Neuronal stem cell (in vitro differentiated cells): Measurements from ENCODE around the gene TCFL5.

Experiments
- DNase-seq: peaks from one replicate; pipeline ENCODE4 v3.0.0-alpha.2; 2013; ENCODE audit warnings: low spot score
- H2AFZ ChIP-seq: one replicate; pipeline ENCODE4 v1.6.1; 2013; ENCODE audit warnings: mild to moderate bottlenecking, low read length, inconsistent platforms
- H2AK5ac ChIP-seq: 2 replicates; pipeline ENCODE4 v1.6.1; 2013; ENCODE audit warnings: low read depth, mild to moderate bottlenecking, inconsistent platforms, low read length, moderate library complexity, mixed read lengths
- H2BK120ac ChIP-seq: 2 replicates; pipeline ENCODE4 v1.6.1; 2013; ENCODE audit warnings: low read depth, mild to moderate bottlenecking, inconsistent platforms, low read length, moderate library complexity, mixed read lengths
- H2BK12ac ChIP-seq: one replicate; pipeline ENCODE4 v1.6.1; 2013; ENCODE audit warnings: low read length, inconsistent platforms
- H2BK15ac ChIP-seq: 2 replicates; pipeline ENCODE4 v1.6.1; 2013; ENCODE audit warnings: mild to moderate bottlenecking, low read length, inconsistent platforms, mixed read lengths
- H2BK5ac ChIP-seq: one replicate; pipeline ENCODE4 v1.6.1; 2013; ENCODE audit warnings: inconsistent platforms, mild to moderate bottlenecking, low read length, moderate library complexity
- H3K14ac ChIP-seq: one replicate; pipeline ENCODE4 v1.6.1; 2013; ENCODE audit warnings: low read length, inconsistent platforms
- H3K18ac ChIP-seq: 2 replicates; pipeline ENCODE4 v1.6.1; 2013; ENCODE audit warnings: low read length, inconsistent platforms
- H3K23ac ChIP-seq: 2 replicates; pipeline ENCODE4 v1.6.1; 2013; ENCODE audit warnings: low read depth, mild to moderate bottlenecking, mixed read lengths, low read length, inconsistent platforms; ENCODE audit not compliant: poor library complexity
- H3K27ac ChIP-seq: replicated peaks from 3 replicates; pipeline ENCODE4 v1.5.1; 2013; ENCODE audit warnings: low read length, inconsistent platforms
- H3K27me3 ChIP-seq, 3 experiments: 2 replicates each; pipeline ENCODE4 v1.6.1; 2013; ENCODE audit warnings: low read length in 3 of 3, mild to moderate bottlenecking in 2 of 3, inconsistent platforms in 1 of 3, low read depth in 1 of 3, mixed read lengths in 1 of 3, moderate library complexity in 1 of 3; ENCODE audit not compliant: control insufficient read depth in 3 of 3, insufficient read depth in 3 of 3
- H3K36me3 ChIP-seq, 2 donors: replicated peaks in 1 of 2; 2 replicates each; pipeline ENCODE4 v1.6.1; 2013; ENCODE audit warnings: low read length in 2 of 2; ENCODE audit not compliant: control insufficient read depth in 2 of 2, insufficient read depth in 2 of 2
- H3K4ac ChIP-seq: 2 replicates; pipeline ENCODE4 v1.6.1; 2013; ENCODE audit warnings: inconsistent platforms, mild to moderate bottlenecking, low read length, moderate library complexity
- H3K4me1 ChIP-seq, 2 donors: 1 replicate in 1 of 2; 2 replicates in 1 of 2; pipeline ENCODE4 v1.6.1; 2013; ENCODE audit warnings: low read length in 2 of 2, low read depth in 1 of 2; ENCODE audit not compliant: control insufficient read depth in 2 of 2, insufficient read depth in 1 of 2
- H3K4me2 ChIP-seq: one replicate; pipeline ENCODE4 v1.6.1; 2013; ENCODE audit warnings: mild to moderate bottlenecking, low read length, inconsistent platforms; ENCODE audit not compliant: insufficient read depth, poor library complexity, severe bottlenecking
- H3K4me3 ChIP-seq, 2 donors: 2 replicates each; pipeline ENCODE4 v1.5.1; 2013; ENCODE audit warnings: low read length in 2 of 2, mild to moderate bottlenecking in 2 of 2, inconsistent platforms in 1 of 2, moderate library complexity in 1 of 2
- H3K79me1 ChIP-seq: one replicate; pipeline ENCODE4 v1.6.1; 2013; ENCODE audit warnings: low read depth, mild to moderate bottlenecking, inconsistent platforms, low read length, moderate library complexity
- H3K9ac ChIP-seq: one replicate; pipeline ENCODE4 v1.6.1; 2013; ENCODE audit warnings: mild to moderate bottlenecking, low read depth, low read length, inconsistent platforms; ENCODE audit not compliant: poor library complexity
- H3K9me3 ChIP-seq, 2 donors: replicated peaks in 1 of 2; 2 replicates each; pipeline versions ENCODE3 to v1.6.1; 2013; ENCODE audit warnings: low read length in 2 of 2, mild to moderate bottlenecking in 2 of 2, inconsistent platforms in 1 of 2, low read depth in 1 of 2, mixed read lengths in 1 of 2, moderate library complexity in 1 of 2; ENCODE audit not compliant: control insufficient read depth in 2 of 2, insufficient read depth in 1 of 2
- H4K8ac ChIP-seq: one replicate; pipeline ENCODE4 v1.6.1; 2013; ENCODE audit warnings: low read depth, mild to moderate bottlenecking, inconsistent platforms, low read length, moderate library complexity
- H4K91ac ChIP-seq: one replicate; pipeline ENCODE4 v1.6.1; 2013; ENCODE audit warnings: low read length, low read depth, mild to moderate bottlenecking, inconsistent platforms; ENCODE audit not compliant: poor library complexity
- WGBS, 2 donors: extraction: QIAGEN DNeasy Blood & Tissue Kit; methylation state at CpG; one replicate each; pipeline ENCODE4 v1.1.7; 2013; ENCODE audit warnings: missing lambda C conversion rate in 2 of 2, mixed read lengths in 1 of 2; ENCODE audit not compliant: insufficient read length in 2 of 2, insufficient replicate concordance in 1 of 2; ENCODE audit errors: extremely low coverage in 2 of 2; 5-methylcytosine and 5-hydroxymethylcytosine counted together

Gene TCFL5

GRCh38 chr20:62799873-62800272 lies 61.7 kb downstream of the TCFL5 start:
- no peak overlapping the region for H4K8ac ChIP-seq
- H3K36me3 ChIP-seq = peaks cover 23 to 45% of the 10 kb centered on the region in 2 donors
- no peak overlapping the region for H3K14ac ChIP-seq
- peak overlapping the region; percentile 12 for H3K9ac ChIP-seq
- no peak overlapping the region for H3K4ac ChIP-seq
- H3K79me1 ChIP-seq = peaks cover 4% of the 10 kb centered on the region
- no peak overlapping the region for H3K23ac ChIP-seq
- H2BK15ac ChIP-seq = no peak overlapping the region
- no peak overlapping the region for H2BK5ac ChIP-seq
- no peak overlapping the region for H2AK5ac ChIP-seq
- no peak overlapping the region for H3K27ac ChIP-seq
- H2BK12ac ChIP-seq = no peak overlapping the region
- WGBS, 2 donors = no CpG with 5 or more reads among the region's 10 CpGs
- H3K18ac ChIP-seq = no peak overlapping the region
- H3K4me1 ChIP-seq = peaks cover 6 to 9% of the 10 kb centered on the region in 2 donors
- no peak overlapping the region for H2AFZ ChIP-seq
- no peak overlapping the region for H3K4me2 ChIP-seq
- H3K9me3 ChIP-seq = no peaks in the 10 kb centered on the region
- H4K91ac ChIP-seq = no peak overlapping the region
- no peak for DNase-seq
- H3K27me3 ChIP-seq = peaks cover 0 to 10% (median 4%) of the 10 kb centered on the region in 3 experiments
- H2BK120ac ChIP-seq = no peak overlapping the region
- no peak overlapping the region for H3K4me3 ChIP-seq

- H3K9me3 ChIP-seq = no peaks in the 10 kb centered on the region
- H3K4me3 ChIP-seq = no peak overlapping the region
- no peak overlapping the region for H2BK15ac ChIP-seq
- H3K14ac ChIP-seq = no peak overlapping the region
- H2BK120ac ChIP-seq = no peak overlapping the region
- H3K4me1 ChIP-seq = peaks cover 6 to 9% of the 10 kb centered on the region in 2 donors
- H2AFZ ChIP-seq = no peak overlapping the region
- DNase-seq = no peak
- no peak overlapping the region for H4K8ac ChIP-seq
- H3K27me3 ChIP-seq = peaks cover 0 to 14% (median 4%) of the 10 kb centered on the region in 3 experiments
- peaks cover 4% of the 10 kb centered on the region for H3K79me1 ChIP-seq
- no peak overlapping the region for H2AK5ac ChIP-seq
- H3K23ac ChIP-seq = no peak overlapping the region
- no CpG with 5 or more reads among the region's 19 CpGs for WGBS, 2 donors
- H3K9ac ChIP-seq = peak overlapping the region; percentile 12
- no peak overlapping the region for H3K18ac ChIP-seq
- no peak overlapping the region for H2BK5ac ChIP-seq
- H3K4me2 ChIP-seq = no peak overlapping the region
- no peak overlapping the region for H2BK12ac ChIP-seq
- H4K91ac ChIP-seq = no peak overlapping the region
- H3K27ac ChIP-seq = no peak overlapping the region
- H3K4ac ChIP-seq = no peak overlapping the region
- H3K36me3 ChIP-seq = peaks cover 23 to 45% of the 10 kb centered on the region in 2 donors
These were observed 62.2 kb downstream of the TCFL5 start for GRCh38 chr20:62799459-62799858.

DNA sequence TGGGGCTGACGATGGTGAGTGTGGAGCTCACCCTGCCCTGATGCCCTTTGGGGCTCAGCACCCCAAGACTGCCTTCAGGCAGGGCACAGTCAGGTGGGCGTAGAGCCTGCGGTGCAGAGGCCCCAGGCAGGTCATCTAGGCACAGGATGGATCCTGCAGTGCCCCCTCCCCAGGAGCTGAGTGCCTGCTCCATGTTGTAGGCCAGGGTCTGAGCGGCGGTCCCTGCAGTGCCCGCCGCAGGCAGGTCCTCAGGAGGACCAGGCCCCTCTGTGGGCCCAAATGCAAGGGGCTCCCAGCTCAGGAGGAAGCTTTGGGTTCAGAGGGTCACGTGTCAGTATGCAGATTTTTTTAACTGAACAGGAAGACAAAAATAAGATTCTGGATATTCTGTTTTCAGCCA lies 62.6 kb downstream of the TCFL5 start:
- Histone ChIP-seq H3K4me1 (peaks cover 6% of the 10 kb centered on the region in 2 donors), H3K36me3 (peaks cover 23 to 45% of the 10 kb centered on the region in 2 donors), H3K27ac (no peak overlapping the region), H3K79me1 (peaks cover 4% of the 10 kb centered on the region), H3K4me2 (no peak overlapping the region), H2BK15ac (no peak overlapping the region), H3K14ac (no peak overlapping the region), H3K4ac (no peak overlapping the region), H3K23ac (peak overlapping the region; percentile 65), H3K9ac (no peak overlapping the region), H4K91ac (no peak overlapping the region), H2BK120ac (no peak overlapping the region), H3K18ac (no peak overlapping the region), H2AK5ac (no peak overlapping the region), H3K4me3 (no peak overlapping the region), H4K8ac (no peak overlapping the region), H2AFZ (no peak overlapping the region), H3K9me3 (no peaks in the 10 kb centered on the region), H3K27me3 (peaks cover 0 to 15% (median 4%) of the 10 kb centered on the region in 3 experiments), H2BK5ac (no peak overlapping the region), H2BK12ac (no peak overlapping the region)
- no peak for DNase-seq
- WGBS, 2 donors = no CpG with 5 or more reads among the region's 8 CpGs

DNA sequence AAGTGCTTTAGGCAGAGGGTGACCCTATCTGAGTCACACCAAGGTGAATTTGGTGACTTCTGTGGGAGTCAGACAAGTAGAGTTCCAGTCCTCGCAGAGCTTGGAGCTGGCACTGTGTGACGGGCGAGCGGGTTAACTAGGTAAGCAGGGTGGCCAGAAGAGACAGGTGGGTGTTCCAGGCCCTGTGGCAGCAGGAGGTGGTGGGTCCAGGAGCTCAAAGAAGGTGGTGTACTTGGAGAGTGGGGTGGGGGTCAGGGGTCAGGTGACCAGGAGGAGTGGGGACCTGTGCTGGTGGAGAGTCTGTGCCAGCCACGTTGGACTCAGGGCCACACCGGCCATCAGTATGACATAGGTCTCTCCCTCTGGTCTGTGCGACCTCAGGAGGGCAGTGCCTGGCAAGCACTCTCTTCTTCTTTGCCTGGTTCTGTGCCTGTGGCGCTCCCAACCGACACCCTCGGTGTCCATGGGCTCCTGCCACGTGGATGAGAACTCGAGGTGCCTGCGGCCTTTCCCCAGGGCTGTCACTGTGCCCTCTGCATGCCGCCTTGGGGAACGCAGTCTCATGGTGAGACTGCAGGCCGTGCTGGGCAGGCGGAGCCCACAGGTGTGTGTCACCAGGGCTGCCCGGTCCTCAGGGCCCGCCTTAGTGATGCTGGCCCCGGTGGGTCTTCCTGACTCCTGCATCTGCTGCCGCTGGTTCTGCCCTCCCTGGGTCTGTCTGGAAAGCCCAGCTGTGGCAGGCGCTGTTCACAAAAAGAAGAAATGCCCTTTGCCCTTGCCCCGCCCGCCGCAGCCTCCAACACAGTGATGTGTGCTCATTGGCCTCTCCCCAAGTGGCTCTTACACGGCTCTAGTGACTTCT lies 63.7 kb downstream of the TCFL5 start:
- no peak overlapping the region for H3K4me2 ChIP-seq
- peaks cover 23 to 45% of the 10 kb centered on the region in 2 donors for H3K36me3 ChIP-seq
- H2AFZ ChIP-seq = no peak overlapping the region
- no peak overlapping the region for H3K18ac ChIP-seq
- H2BK5ac ChIP-seq = no peak overlapping the region
- no peaks in the 10 kb centered on the region for H3K9me3 ChIP-seq
- H4K91ac ChIP-seq = no peak overlapping the region
- H3K4me1 ChIP-seq = peaks cover 10 to 12% of the 10 kb centered on the region in 2 donors
- peaks cover 3 to 26% (median 4%) of the 10 kb centered on the region in 3 experiments for H3K27me3 ChIP-seq
- no peak overlapping the region for H4K8ac ChIP-seq
- H3K4me3 ChIP-seq = peak overlapping the region in 1 of 2 donors; percentile 17
- no peak overlapping the region for H2AK5ac ChIP-seq
- H3K9ac ChIP-seq = peak overlapping the region; percentile 50
- no CpG with 5 or more reads among the region's 26 CpGs for whole genome bisulfite sequencing, 2 donors
- H2BK15ac ChIP-seq = no peak overlapping the region
- H3K14ac ChIP-seq = peak overlapping the region; percentile 8
- H3K4ac ChIP-seq = no peak overlapping the region
- no peak overlapping the region for H3K27ac ChIP-seq
- H2BK12ac ChIP-seq = no peak overlapping the region
- peaks cover 4% of the 10 kb centered on the region for H3K79me1 ChIP-seq
- H2BK120ac ChIP-seq = no peak overlapping the region
- DNase-seq = no peak
- H3K23ac ChIP-seq = peak overlapping the region; percentile 34
